ENCODE results near the gene HOXA5. TPM values are rescaled to one million over a fixed set of nuclear protein-coding genes. Genes with fewer than 3 reads are reported as not detected.

The HOXA5 gene
- polyA plus RNA-seq, 3 donors: 3.1 to 29.6 (median 11.8) TPM

- WGBS, 3 donors: 4 to 6% (median 6%) methylated on average over 30 of the region's 30 CpGs
- no peak overlapping the region for H3K27ac ChIP-seq (ENCODE audit: low read depth, low read length)
Measured at GRCh38 chr7:27183682-27184336, 40.3 kb upstream of the HOXA5 start.

GRCh38 chr7:27182861-27183681 is 39.6 kb upstream of the HOXA5 start:
- WGBS, 3 donors: 8 to 16% (median 16%) methylated on average over 37 to 39 of the region's 39 CpGs
- H3K27ac ChIP-seq (ENCODE audit: low read depth, low read length): no peak overlapping the region

- H3K27ac ChIP-seq (ENCODE audit: low read depth, low read length): no peak overlapping the region
- WGBS, 3 donors: 26 to 57% (median 44%) methylated on average over 4 of the region's 4 CpGs
Measured at GRCh38 chr7:27182285-27182841, 38.9 kb upstream of the HOXA5 start.

- 47 to 73% (median 63%) methylated on average over 4 of the region's 4 CpGs for WGBS, 3 donors
Measured at GRCh38 chr7:27181795-27182275, 38.4 kb upstream of the HOXA5 start.

GRCh38 chr7:27180431-27181420 is 37.2 kb upstream of the HOXA5 start:
- WGBS, 3 donors: 37 to 73% (median 72%) methylated on average over 12 of the region's 12 CpGs
- H3K27ac ChIP-seq (ENCODE audit: low read depth, low read length): no peak overlapping the region

More at GRCh38 chr7:27181795-27182275, 38.4 kb upstream of the HOXA5 start:
- H3K27ac ChIP-seq (ENCODE audit: low read depth, low read length): no peak overlapping the region

GRCh38 chr7:27179503-27180430 is 36.3 kb upstream of the HOXA5 start:
- WGBS, 3 donors: 6 to 17% (median 12%) methylated on average over 55 to 56 of the region's 56 CpGs

GRCh38 chr7:27179030-27179429 is 35.5 kb upstream of the HOXA5 start:
- no peak overlapping the region for H3K27ac ChIP-seq (ENCODE audit: low read depth, low read length)
- WGBS, 3 donors: 29 to 63% (median 55%) methylated on average over 14 of the region's 14 CpGs

More at GRCh38 chr7:27179503-27180430, 36.3 kb upstream of the HOXA5 start:
- H3K27ac ChIP-seq (ENCODE audit: low read depth, low read length): no peak overlapping the region

GRCh38 chr7:27178366-27178765 is 34.9 kb upstream of the HOXA5 start:
- 54 to 94% (median 64%) methylated on average over 6 of the region's 6 CpGs for WGBS, 3 donors

GRCh38 chr7:27177795-27178320 is 34.4 kb upstream of the HOXA5 start:
- WGBS, 3 donors: 62 to 95% (median 67%) methylated on average over 5 of the region's 5 CpGs
- no peak overlapping the region for H3K27ac ChIP-seq (ENCODE audit: low read depth, low read length)

More at GRCh38 chr7:27178366-27178765, 34.9 kb upstream of the HOXA5 start:
- H3K27ac ChIP-seq (ENCODE audit: low read depth, low read length): no peak overlapping the region

- 47 to 88% (median 60%) methylated on average over 22 of the region's 22 CpGs for WGBS, 3 donors
- H3K27ac ChIP-seq (ENCODE audit: low read depth, low read length): no peak overlapping the region
Measured at GRCh38 chr7:27176962-27177794, 33.7 kb upstream of the HOXA5 start.

GRCh38 chr7:27176524-27176845 is 33.0 kb upstream of the HOXA5 start:
- no peak overlapping the region for H3K27ac ChIP-seq (ENCODE audit: low read depth, low read length)
- WGBS, 3 donors: 65 to 72% (median 67%) methylated on average over 3 of the region's 3 CpGs

- H3K27ac ChIP-seq (ENCODE audit: low read depth, low read length): no peak overlapping the region
- 25 to 75% (median 57%) methylated on average over 40 of the region's 40 CpGs for WGBS, 3 donors
Measured at GRCh38 chr7:27175626-27176523, 32.4 kb upstream of the HOXA5 start.

GRCh38 chr7:27174874-27175625 is 31.6 kb upstream of the HOXA5 start:
- 32 to 78% (median 73%) methylated on average over 12 of the region's 12 CpGs for WGBS, 3 donors
- H3K27ac ChIP-seq (ENCODE audit: low read depth, low read length): no peak overlapping the region

- no peak within 1 kb of the TSS for H3K27ac ChIP-seq (ENCODE audit: low read depth, low read length)
- 8 to 9% (median 8%) methylated on average over 67 to 82 of the region's 82 CpGs for WGBS, 3 donors
Measured at GRCh38 chr7:27173956-27174873, 30.7 kb upstream of the HOXA5 start, which contains the start of gene HOXA10. TSS of gene HOXA10 (minus strand) at chr7:27174320. CDS start at chr7:27174306, 14 bp downstream.

Measured in adipose tissue (tissue), 3 donors.